Activated CD8-positive, alpha-beta memory T cell treated with anti-CD3 and anti-CD28 coated beads, Interleukin-2, amount 50 U/mL, for 24 hours (primary cell): ENCODE data around the gene GATA5.
A peak's percentile ranks its signal among the peaks of the same experiment; 100 is the strongest.
"Not testable (repeated sequence)": the region's sequence is repeated elsewhere in the genome, so short reads cannot be mapped to it uniquely, and the experiment has no call there.

ENCODE experiments used
- DNase-seq: peaks from one replicate; pipeline ENCODE4 v3.0.0-alpha.2; 2020; ENCODE audit errors: extremely low read depth

GATA5 gene

DNA sequence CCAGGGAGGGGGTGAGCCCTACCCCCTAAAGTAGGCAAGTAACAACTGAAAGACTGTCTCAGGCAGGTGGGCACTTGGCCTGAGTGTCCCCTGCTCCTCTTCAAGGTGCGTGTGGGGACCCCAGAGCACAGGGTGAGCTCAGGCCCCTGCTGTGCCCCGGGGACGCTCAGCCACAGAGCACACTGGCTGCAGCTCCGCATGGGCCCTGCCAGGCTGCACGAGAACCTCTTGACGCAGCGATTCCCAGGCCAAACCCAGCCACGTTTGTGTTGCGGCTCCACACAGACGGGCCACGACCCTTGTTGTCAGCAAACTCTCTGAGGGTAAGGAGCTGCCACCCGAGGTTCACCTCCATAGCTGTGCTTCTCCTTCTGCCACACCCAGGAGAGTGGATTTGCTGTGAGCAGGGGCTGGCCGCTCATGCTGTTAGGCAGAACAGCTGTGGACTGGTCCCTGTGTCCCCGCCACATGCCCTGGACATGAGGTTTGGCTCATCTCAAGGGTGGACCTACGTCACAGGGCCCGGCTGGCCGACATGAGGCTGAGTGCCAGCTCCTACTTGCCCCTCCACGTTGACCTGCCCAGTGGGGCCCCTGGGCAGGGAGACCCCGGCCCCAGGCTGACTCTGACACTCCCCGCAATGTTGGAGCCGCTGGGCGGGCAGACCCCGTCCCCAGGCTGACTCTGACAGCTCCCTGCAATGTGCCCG, 29.7 kb upstream of the GATA5 start:
- no peak for DNase-seq

DNA sequence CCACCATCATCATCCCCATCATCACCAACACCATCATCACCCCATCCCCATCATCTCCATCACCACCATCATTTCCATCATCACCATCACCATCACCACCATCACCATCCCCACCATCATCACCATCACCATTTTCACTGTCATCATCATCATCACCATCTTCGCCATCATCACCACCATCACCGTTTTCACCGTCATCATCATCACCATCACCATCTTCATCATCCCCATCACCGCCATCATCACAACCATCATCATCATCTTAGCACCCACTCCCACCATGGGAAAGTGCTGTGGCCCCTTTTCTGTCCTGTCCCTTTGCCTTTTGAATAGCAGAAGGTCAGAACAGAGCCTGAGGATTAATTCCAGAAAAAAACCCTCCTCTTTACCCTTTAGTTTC, 28.5 kb upstream of the GATA5 start:
- no peak for DNase-seq

DNA sequence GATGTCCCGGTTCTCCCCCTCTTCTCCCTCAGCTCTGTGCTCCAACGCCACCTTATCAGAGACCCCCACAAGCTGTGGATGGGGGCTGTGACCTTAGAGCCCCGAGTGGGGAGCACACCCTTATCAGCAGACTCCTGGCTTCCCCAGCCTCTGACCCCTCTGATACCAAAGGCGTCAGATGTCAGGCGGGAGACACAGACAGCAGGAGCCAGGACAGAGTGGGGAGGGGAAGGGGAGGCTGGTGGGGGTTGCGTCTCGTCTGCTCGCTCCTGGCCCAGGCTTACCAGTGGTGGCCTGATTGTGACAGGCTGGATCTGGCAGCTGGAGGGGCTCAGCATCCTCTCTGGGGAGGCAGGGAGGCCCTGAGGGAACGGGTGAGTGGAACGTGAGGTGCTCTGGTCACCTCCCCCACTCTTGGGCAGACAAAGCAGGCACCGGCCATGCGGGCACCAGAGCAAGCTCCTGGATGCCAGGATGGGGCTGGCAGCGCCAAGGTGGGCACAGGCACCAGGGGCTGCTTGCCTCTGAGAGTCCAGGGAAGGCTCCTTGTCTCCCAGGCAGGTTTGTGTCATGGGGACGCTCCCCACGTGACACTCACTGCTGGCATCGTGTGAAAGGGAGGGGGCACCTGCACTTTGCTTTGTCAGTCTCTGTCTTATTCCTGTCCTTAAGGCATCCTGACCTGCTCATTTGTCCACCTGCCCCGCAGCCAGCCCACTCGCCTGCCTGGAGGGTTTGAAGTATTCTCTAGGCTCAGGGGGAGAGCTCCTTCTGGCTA, 27.8 kb upstream of the GATA5 start:
- DNase-seq: no peak

DNA sequence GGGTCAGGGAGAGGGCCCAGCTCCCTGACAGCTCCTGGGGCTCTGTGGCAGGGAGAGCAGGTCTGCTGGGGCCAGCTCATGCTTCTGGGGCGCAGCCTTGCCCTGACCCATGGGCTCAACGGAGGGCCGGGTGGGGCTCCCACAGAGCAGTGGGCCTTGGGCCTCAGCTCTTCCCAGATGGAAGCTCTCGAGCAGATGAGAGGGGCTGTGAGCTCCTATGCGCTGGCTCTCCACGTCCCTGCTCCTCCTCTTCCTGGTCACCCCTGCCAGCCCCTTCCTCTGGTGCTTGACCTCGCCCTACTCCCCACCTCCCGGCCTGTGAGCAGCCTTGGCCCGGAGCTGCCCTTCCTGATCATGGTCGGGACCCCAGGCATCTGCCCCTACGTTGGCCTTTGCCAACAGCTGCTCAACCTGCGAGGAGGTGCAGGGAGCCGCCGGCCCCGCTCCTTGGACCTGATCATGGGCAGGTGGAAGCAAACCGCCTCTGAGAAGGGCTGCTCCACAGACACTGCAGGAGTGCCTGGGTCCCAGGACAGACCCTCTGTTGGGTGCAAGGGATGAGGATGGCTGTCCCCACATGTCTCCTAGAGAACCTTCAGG, 26.8 kb upstream of the GATA5 start:
- no peak for DNase-seq

DNA sequence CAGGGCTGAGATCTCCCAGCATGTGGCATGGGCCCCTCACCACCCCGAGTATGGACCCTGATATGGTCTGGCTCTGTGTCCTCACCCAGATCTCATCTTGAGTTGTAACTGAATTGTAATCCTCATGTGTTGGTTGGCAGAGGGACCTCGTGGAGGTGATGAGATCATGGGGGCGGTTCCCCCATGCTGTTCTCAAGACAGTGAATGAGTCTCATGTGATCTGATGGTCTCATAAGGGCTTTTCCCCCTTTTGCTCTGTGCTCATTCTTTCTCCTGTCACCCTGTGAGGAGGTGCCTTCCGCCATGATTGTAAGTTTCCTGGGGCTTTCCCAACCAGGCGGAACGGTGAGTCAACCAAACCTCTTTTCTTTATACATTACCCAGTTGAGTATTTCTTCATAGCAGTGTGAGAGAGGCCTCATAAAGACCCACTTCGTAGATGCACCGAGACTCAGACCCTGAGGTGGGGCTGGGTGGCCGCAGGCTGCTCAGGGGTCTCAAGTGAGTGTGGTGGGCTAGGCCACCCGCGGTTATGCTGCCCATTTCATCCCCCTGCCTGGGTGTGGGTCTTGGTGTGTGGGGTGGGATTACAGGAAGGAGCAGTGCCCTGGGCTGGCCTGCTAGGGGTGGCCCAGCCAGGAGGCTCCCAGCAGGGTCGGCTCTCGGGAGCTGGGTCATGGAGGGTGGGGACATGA, 26.2 kb upstream of the GATA5 start:
- DNase-seq: peak; percentile 58

DNA sequence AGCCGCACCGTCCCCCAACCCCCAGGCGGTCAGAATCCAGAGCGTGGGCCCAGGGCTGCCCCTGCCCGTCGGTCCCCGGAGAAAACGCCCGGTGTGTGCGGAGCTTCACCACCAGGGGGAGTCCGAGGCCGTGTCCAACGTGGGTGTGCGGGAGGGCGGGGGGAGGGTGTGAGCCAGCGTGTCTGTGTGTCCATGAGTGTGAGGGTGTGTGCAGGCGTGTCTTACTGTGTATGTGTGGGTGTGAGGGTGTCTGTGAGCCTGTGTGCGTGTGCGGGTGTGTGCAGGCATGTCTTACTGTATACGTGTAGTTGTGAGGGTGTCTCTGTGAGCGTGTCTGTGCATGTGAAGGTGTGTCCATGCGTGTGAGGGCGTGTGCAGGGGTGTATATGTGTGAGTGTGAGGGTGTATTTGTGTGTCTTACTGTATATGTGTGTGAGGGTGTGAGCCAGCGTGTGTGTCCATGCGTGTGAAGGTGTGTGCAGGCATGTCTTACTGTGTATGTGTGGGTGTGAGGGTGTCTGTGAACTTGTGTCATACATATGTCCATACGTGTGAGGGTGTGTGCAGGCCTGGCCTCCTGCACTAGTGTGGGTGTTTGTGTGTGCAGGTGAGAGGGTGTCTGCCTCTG, 24.6 kb upstream of the GATA5 start:
- peak; percentile 56 for DNase-seq

DNA sequence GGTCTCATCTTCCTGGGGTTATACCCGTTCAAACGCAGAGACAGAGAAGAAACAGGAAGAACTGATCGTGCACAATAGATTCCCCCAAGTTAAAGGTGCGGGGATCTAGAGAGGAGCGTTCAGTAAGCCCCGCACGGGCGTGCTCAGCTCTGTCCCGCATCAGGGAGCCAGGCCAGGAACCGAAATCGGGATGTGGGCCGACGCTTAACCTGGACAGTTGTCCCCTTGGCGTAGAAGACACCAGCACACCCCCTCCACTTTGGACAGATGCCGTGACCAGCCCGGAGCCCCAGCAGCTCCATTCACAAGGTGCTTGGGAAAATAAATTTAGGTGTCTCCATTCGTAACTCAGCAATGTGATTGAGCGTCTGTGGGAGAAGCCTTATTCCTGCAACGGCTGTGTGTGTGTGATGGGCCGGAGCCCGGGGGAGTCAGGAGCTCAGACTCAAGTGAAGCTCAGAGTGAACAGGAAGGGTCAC, 24.0 kb upstream of the GATA5 start:
- no peak for DNase-seq

DNA sequence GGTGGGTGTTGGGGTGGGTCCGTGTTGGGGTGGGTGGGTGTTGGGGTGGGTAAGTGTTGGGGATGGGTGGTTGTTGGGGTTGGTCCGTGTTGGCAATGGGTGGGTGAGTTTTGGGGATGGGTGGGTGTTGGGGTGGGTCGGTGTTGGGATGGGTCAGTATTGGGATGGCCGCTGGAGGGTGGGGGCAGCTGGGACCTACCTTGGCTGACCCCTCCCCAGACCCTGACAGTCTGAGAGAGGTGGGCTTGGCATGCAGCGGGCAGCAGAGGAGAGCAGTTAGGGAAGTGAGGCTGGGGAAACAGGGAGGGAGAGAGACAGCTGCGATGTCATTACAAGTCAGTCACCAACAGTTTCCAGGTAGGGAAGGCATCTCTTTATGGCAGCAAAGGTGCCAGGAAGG, 23.1 kb upstream of the GATA5 start:
- DNase-seq: no peak

DNA sequence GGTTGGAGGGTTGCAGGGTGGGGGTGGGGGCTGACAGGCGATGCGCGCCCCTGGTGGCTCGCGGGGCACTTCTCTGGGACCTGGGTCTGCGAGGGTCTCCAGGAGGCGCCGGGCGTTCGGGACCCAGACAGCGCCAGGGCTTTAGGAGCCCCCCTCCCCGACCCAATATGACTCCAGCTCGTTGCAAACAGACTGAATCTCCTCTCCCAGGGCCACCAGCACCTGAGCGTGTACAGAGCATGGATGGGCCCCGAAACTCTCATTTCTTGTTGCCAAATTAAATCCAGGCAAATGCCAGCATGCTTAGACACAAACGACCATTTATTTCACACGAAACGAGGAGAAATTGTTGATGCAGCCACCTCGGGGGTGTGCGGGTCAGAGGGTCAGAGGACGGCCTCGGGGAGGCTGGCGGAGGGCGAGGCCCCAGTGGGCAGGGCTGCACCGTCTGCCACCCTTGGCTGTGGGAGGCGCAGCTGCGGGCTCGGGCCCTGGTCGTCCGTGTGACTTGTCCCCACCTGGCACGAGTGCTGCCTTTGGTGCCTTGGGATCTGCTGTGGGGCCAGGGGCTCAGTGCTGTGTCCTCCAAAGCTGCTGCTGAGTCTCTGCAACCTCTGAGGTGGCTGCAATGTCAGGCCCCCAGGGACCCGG, 20.9 kb upstream of the GATA5 start:
- DNase-seq: no peak

DNA sequence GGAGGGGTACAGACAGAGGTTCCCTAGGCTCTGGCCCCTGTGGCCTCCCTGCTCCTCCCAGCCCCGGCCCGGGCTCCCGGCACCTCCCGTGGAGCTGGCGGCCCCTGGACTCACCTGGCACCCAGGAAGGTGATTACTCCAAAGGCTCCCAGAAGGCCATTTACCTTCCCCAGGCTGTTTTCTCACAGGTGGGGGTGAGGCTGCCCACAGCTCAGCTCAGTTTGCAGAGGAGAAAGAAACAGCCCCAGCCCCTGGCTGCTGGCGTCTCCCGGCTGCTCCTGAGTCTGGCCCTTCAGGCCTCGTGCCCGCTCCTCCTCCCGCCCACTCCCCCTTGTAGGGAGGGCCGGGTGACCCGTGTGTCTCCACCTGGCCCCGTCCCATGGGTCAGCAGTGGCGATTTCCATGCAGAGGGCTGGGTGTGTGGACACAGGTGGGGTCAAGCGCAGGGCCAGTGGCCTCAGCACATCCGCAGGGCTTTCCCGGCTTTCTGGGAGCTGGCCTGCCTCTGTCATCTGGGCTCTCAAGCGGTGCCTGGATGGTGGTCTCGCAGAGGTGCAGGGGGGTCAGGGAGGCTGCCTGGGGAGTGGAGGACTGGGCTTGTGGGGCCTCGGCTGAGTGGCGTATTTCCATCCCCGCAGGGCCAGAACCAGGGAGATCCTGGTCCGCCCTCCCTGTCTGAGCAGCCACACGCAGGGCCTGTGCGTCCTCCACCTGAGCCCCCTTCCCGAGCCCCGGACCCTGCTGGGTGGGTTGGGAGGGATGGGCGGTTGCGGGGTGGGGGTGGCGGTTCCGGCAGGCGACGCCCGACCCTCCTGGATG, 20.2 kb upstream of the GATA5 start:
- no peak for DNase-seq

DNA sequence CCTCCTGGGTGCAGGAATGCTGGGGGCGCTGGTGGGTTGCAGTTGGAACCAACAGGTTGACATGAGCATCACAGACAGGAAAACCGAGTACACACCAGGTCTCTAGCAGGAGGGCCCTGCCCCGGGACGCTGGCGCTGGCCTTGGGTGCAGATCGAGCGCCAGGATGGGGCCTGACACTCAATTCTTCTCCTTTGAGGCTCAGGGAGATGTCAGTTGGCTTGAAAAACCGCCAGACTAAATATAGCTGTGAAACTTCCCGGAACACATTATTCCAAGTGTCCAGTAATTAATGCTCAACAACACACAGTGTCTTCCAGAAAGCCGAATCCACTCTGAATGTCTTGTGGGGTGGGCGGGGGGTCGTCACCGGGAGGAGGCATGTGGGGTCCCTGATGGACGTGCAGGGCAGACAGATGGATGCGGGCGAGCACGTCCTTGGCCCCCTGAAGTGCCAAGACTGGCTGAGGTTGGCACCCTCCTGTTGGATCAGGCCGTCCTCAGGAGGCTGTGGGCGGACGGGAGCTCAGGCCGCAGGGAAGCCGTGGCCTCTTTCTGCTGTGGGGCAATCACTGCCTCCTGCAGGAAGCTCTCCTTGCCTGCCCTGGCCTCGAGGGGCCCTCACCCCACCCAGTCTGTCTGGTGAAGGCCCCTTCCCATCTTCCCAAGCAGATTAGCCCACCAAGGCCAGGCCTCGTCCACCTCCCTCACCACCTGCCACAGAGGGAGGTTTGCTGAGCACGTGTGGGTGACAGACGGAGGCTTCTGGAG, 19.4 kb upstream of the GATA5 start:
- no peak for DNase-seq

DNA sequence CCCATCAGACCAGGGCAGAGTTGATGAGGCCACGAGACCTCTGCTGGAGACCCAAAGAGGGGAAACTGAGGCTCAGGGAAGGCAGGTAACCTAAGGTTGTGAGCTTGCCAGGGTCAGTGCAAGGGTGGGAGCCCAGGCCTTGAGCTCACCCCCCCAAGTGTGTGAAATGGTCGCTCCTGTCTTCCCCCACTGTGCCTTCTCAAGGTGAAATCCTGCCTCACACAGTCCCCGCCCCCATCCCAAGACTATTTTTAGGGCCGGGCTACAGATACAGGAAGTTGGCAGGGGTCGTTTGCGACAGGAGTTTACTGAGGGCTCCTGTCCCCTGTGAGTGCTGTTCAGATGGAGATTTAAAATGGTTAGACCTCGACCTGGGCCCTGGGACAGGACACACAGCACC, 18.7 kb upstream of the GATA5 start:
- DNase-seq: no peak

DNA sequence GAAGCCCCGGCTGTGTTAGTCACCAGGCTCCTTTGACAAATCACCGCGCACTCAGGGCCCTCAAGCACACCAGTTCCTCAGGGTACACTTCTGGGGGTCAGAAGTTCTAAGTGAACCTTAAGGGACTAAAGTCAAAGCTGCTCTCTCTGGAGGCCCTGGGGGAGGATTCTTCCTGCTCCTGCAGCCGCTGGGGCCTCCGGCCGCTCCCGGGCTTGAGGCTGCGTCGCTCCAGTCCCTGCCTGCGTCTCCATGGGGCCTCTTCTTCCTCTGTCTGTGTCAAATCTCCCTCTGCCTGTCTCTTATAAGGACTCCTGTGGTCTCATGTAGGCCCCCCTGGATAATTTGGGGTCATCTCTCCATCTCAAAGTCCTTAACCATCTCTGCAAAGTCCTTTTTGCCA, 18.1 kb upstream of the GATA5 start:
- no peak for DNase-seq

DNA sequence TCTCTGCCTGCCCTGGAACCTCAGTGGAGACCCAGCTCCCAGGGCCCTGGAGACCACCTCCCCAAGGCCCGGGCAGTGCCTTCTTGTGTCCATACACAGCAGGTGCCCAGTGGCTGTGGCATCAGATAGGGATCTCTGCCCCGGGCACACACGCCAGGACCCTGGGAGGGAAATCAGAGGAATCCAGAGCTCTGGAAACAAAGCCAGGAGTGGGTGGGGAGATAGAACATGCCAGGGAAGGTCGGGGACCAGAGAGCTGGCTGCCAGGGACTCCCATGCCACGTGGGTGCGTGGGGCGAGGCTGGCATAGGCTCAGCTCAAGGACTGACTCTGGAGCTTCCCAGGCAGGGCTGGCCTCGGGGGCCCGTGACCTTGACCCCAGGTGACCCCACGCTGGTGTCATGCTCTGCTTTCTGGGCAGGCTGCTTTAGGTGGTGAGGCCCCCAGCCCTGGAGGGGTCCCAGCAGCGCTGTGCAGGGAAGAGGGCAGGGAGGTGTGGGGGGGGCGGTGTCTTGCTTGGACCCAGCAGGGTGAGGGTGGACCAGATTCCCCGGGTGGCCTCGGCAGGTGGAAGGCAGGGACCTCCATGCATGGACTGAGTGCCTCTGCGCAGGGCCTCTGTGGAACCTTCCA, 17.6 kb upstream of the GATA5 start:
- DNase-seq: no peak

DNA sequence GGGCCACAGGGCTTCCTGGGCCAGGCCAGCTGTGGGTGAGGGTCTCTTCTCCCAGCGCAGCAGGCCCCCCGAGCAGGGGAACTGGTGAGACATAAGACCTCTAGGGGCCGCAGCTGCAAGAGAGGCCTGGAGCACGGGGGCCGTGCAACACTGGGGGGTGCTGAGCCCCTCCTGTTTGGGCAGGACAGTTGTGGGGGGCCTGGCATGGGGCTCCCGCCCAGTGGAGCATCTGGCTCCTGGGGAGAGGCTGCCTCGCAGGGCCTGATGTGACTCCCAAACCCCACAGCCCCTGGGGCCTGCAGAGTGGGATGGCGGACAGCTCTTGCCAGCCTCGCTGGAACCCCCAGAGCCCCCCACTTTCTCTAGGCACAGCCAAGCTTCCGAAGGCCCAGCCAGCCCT, 16.9 kb upstream of the GATA5 start:
- no peak for DNase-seq

DNA sequence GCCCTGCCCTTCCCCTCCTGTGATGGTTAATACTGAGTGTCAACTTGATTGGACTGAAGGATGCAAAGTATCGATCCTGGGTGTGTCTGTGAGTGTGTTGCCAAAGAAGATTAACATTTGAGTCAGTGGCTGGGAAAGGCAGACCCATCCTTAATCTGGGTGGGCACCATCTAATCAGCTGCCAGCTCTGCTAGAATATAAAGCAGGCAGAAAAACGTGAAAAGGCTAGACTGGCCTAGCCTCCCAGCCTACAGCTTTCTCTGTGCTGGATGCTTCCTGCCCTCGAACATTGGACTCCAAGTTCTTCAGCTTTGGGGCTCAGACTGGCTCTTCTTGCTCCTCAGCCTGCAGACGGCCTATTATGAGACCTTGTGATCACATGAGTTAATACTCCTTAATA, 15.0 kb upstream of the GATA5 start:
- not testable (repeated sequence) for DNase-seq

DNA sequence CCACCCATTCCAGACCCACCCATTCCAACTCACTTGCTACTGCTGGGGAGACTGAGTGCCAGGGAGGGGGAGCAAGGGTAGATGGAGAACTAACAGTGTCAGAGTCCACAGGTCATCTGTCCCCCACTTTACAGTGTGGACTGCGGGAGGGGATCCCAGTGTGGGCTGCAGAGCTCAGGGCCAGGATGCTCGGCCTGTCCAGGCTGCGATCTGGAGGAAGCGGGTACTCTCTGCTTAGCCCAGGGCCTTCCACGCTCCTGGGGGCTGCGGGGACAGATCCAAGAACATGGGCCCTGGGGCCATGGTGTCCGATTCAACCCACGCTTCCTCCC, 14.1 kb upstream of the GATA5 start:
- no peak for DNase-seq

DNA sequence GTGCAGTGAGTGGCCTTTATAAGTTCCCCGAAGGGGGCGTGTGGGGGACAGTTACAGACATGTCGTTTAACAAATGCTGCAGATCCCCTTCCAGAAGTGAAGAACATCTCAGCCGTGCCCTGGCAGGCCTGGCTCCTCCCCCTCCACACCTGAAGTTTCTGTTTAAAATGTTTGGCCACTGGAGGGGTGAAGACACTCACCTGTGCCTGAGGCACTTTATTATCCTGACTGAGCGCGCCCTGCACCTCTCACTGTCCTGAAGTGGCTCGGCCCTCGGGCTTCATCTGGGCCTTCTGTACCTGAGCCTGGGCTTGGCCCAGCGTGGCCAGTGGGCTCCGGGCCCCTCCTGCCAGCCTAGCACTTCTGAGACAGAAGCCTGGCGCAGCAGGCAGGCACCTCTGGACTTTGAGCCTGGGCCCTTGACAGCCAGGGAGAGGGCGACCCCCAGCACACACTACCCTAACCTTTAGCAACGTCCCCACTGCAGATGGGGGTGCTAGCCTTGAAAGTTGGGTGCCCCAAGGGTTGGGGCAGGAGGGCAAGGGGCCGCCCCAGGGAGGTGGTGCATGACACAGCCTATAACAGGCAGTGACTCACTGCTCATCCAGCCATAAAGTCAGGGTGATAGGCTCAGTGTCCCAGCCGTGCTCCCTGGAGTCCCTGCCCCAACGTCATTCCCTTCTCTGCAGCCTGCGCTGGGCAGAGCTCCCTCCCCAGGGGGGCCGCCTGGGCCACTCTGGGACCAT, 13.6 kb upstream of the GATA5 start:
- no peak for DNase-seq

DNA sequence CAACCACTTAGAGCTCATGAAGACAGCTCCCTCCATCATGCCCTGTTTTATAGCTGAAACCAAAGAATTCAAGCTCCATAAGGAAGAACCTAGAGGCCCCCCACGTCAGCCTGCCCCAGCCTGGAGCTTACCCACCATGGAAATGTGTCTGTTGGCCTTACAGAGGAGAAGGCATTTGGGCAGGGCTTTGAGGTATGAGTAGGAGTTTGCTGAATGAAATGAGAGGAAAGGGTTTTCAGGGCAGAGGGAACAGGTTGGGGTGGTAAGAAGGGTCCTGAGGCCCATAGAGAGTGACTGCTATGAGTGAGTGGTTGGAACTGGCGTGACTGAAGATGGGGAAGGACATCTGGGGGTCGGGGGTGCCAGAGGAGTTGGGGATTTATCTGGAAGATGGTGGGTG, 12.7 kb upstream of the GATA5 start:
- DNase-seq: no peak
